HEK293 (cell line): ENCODE results near the gene PPP1R12C.

ENCODE experiments used
- CTCF ChIA-PET: fragments of 350-600 bp; formaldehyde crosslinking; extraction: SDS; loops from one replicate; lab custom pipeline; 2021; ENCODE audit warnings: antibody characterized with exemption; lab: Yijun Ruan, JAX
- POLR2A ChIA-PET: fragments of 300-600 bp; formaldehyde crosslinking; extraction: SDS; loops from one replicate; lab custom pipeline; 2020; ENCODE audit warnings: antibody characterized with exemption, inconsistent platforms; lab: Yijun Ruan, JAX
- H3K27ac ChIP-seq: fragments of 200-500 bp; sonication (Bioruptor generic); 2 replicates; pipeline ENCODE4 v1.5.1; 2014; ENCODE audit warnings: low read depth, low read length, control low read depth, inconsistent platforms; ENCODE audit errors: extremely low read depth
- H3K36me3 ChIP-seq, 2 experiments: fragments of 200-500 bp in 1 of 2; sonication (Bioruptor generic) in 1 of 2; 1 replicate in 1 of 2; 2 replicates in 1 of 2; pipeline ENCODE4 v1.5.1; 2014 to 2017; ENCODE audit warnings: inconsistent platforms in 2 of 2, low read length in 2 of 2; ENCODE audit not compliant: control insufficient read depth in 2 of 2, insufficient read depth in 1 of 2
- H3K4me1 ChIP-seq: fragments of 200-500 bp; sonication (Bioruptor generic); 2 replicates; pipeline ENCODE4 v1.5.1; 2014; ENCODE audit warnings: mild to moderate bottlenecking, low read length, inconsistent platforms; ENCODE audit not compliant: control insufficient read depth, insufficient read depth
- H3K4me3 ChIP-seq: 2 replicates; pipeline ENCODE4 v1.5.1; 2011; ENCODE audit warnings: low read depth, mild to moderate bottlenecking, control low read depth, low read length, moderate library complexity
- H3K9me3 ChIP-seq: fragments of 200-500 bp; sonication (Bioruptor generic); 2 replicates; pipeline ENCODE4 v1.5.1; 2014; ENCODE audit warnings: low read depth, low read length, inconsistent platforms; ENCODE audit not compliant: control insufficient read depth, insufficient read depth
- BCL11A ChIP-seq: fragments of 450-650 bp; formaldehyde crosslinking; IDR thresholded peaks from 2 replicates; pipeline ENCODE4 v1.5.1; 2016; ENCODE audit warnings: low read depth, missing biosample characterization, missing genetic modification characterization
- GFI1B ChIP-seq: fragments of 450-650 bp; formaldehyde crosslinking; IDR thresholded peaks from 2 replicates; pipeline ENCODE4 v1.5.1; 2016; ENCODE audit warnings: missing biosample characterization, missing genetic modification characterization
- GLIS1 ChIP-seq: fragments of 450-650 bp; formaldehyde crosslinking; IDR thresholded peaks from 2 replicates; pipeline ENCODE4 v1.5.1; 2016; ENCODE audit warnings: missing biosample characterization, missing genetic modification characterization
- MYNN ChIP-seq: fragments of 450-650 bp; formaldehyde crosslinking; IDR thresholded peaks from 2 replicates; pipeline ENCODE4 v1.5.1; 2016; ENCODE audit warnings: missing biosample characterization, missing genetic modification characterization, borderline replicate concordance
- TRIM28 ChIP-seq: IDR thresholded peaks from 2 replicates; pipeline ENCODE4 v1.6.1; 2011; ENCODE audit warnings: low read length, control low read depth, borderline replicate concordance
- ZNF132 ChIP-seq: fragments of 450-650 bp; formaldehyde crosslinking; IDR thresholded peaks from 2 replicates; pipeline ENCODE4 v1.5.1; 2017; ENCODE audit warnings: missing biosample characterization, missing genetic modification characterization, borderline replicate concordance
- ZNF2 ChIP-seq: fragments of 450-650 bp; formaldehyde crosslinking; IDR thresholded peaks from 2 replicates; pipeline ENCODE4 v1.5.1; 2016; ENCODE audit warnings: missing biosample characterization, missing genetic modification characterization
- ZNF24 ChIP-seq: fragments of 450-650 bp; formaldehyde crosslinking; IDR thresholded peaks from 2 replicates; pipeline ENCODE4 v1.5.1; 2016; ENCODE audit warnings: missing biosample characterization, missing genetic modification characterization
- ZNF366 ChIP-seq: fragments of 450-650 bp; formaldehyde crosslinking; conservative IDR thresholded peaks from 2 replicates; pipeline ENCODE4 v1.5.1; 2016; ENCODE audit warnings: missing biosample characterization, missing genetic modification characterization
- ZNF394 ChIP-seq: fragments of 450-650 bp; formaldehyde crosslinking; IDR thresholded peaks from 2 replicates; pipeline ENCODE4 v1.5.1; 2016; ENCODE audit warnings: missing biosample characterization, missing genetic modification characterization, mild to moderate bottlenecking, moderate library complexity, borderline replicate concordance
- ZNF416 ChIP-seq: fragments of 450-650 bp; formaldehyde crosslinking; IDR thresholded peaks from 2 replicates; pipeline ENCODE4 v1.5.1; 2016; ENCODE audit warnings: missing biosample characterization, missing genetic modification characterization
- ZNF555 ChIP-seq: fragments of 450-650 bp; formaldehyde crosslinking; conservative IDR thresholded peaks from 2 replicates; pipeline ENCODE4 v1.5.1; 2017; ENCODE audit warnings: missing biosample characterization, mild to moderate bottlenecking, missing genetic modification characterization, inconsistent platforms
- ZNF571 ChIP-seq: fragments of 450-650 bp; formaldehyde crosslinking; IDR thresholded peaks from 2 replicates; pipeline ENCODE4 v1.5.0; 2017; ENCODE audit warnings: missing biosample characterization, missing genetic modification characterization
- ZNF623 ChIP-seq: fragments of 450-650 bp; formaldehyde crosslinking; IDR thresholded peaks from 2 replicates; pipeline ENCODE4 v1.5.1; 2016; ENCODE audit warnings: missing biosample characterization, missing genetic modification characterization
- ZNF677 ChIP-seq: fragments of 450-650 bp; IDR thresholded peaks from 2 replicates; pipeline ENCODE4 v1.5.0; 2018; ENCODE audit warnings: missing biosample characterization, mild to moderate bottlenecking, missing genetic modification characterization, moderate library complexity
- ZNF768 ChIP-seq: fragments of 450-650 bp; formaldehyde crosslinking; IDR thresholded peaks from 2 replicates; pipeline ENCODE4 v1.5.1; 2018; ENCODE audit warnings: missing biosample characterization, mild to moderate bottlenecking, missing genetic modification characterization
- ZNF777 ChIP-seq: fragments of 450-650 bp; formaldehyde crosslinking; IDR thresholded peaks from 2 replicates; pipeline ENCODE4 v1.5.1; 2017; ENCODE audit warnings: missing biosample characterization, missing genetic modification characterization, borderline replicate concordance
- ZNF785 ChIP-seq: fragments of 450-650 bp; formaldehyde crosslinking; IDR thresholded peaks from 2 replicates; pipeline ENCODE4 v1.5.1; 2016; ENCODE audit warnings: missing biosample characterization, missing genetic modification characterization
- ZNF830 ChIP-seq: fragments of 450-650 bp; IDR thresholded peaks from 2 replicates; pipeline ENCODE4 v1.5.0; 2018; ENCODE audit warnings: missing biosample characterization, missing genetic modification characterization, low read depth, mild to moderate bottlenecking, moderate library complexity
- ZSCAN23 ChIP-seq: fragments of 450-650 bp; formaldehyde crosslinking; IDR thresholded peaks from 2 replicates; pipeline ENCODE4 v1.5.1; 2016; ENCODE audit warnings: missing biosample characterization, missing genetic modification characterization
- TF ChIP-seq, protein P1 (sequence below): fragments of 450-650 bp; formaldehyde crosslinking; IDR thresholded peaks from 2 replicates; pipeline ENCODE4 v1.5.1; 2016; ENCODE audit warnings: missing biosample characterization, missing genetic modification characterization
- TF ChIP-seq, protein P2 (sequence below): fragments of 450-650 bp; formaldehyde crosslinking; IDR thresholded peaks from 2 replicates; pipeline ENCODE4 v1.5.1; 2016; ENCODE audit warnings: missing biosample characterization, missing genetic modification characterization
- TF ChIP-seq, protein P3 (sequence below): fragments of 450-650 bp; formaldehyde crosslinking; IDR thresholded peaks from 2 replicates; pipeline ENCODE4 v1.5.1; 2016; ENCODE audit warnings: missing biosample characterization, missing genetic modification characterization
- TF ChIP-seq, protein P4 (sequence below): fragments of 450-650 bp; formaldehyde crosslinking; IDR thresholded peaks from 2 replicates; pipeline ENCODE4 v1.5.1; 2016; ENCODE audit warnings: missing biosample characterization, missing genetic modification characterization
- TF ChIP-seq, protein P5 (sequence below): fragments of 450-650 bp; IDR thresholded peaks from 2 replicates; pipeline ENCODE4 v1.5.1; 2018; ENCODE audit warnings: missing biosample characterization, mild to moderate bottlenecking, missing genetic modification characterization

The PPP1R12C gene

DNA sequence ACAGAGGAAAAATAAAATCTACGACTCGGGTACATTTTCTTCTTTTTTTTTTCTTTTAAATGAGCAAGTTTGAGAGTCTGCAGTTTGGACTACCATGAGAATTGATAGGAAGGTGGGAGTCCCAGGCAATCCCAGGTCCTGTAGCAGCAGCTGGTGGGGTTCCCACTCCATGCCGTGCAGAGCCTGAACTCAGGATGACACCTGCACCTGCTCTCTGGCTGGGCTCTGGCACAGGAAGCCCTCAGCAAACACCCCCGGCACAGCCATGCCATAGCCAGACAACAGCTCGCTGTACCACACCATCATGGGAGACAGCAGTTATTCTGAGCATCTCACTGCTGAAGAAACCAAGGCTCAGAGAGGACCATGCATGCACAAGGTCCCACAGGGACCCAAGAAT lies 73.2 kb downstream of the PPP1R12C start:
- ChIA-PET POLR2A (interaction anchor here (0.8 kb wide), 1 partner anchor 16 kb away, joined by 4 read pairs; no protein-coding TSS in a partner anchor), CTCF (interaction anchor here (0.5 to 1.1 kb wide), 3 partner anchors 18 to 163 kb away, joined by 3 to 5 read pairs (median 3); no protein-coding TSS in a partner anchor)
- no peaks in the 10 kb centered on the region for H3K4me1 ChIP-seq
- no peak overlapping the region for H3K27ac ChIP-seq
- H3K36me3 ChIP-seq: peaks cover 11 to 69% of the 10 kb centered on the region in 2 experiments; a peak in 2 of 3 replicates
- no peak overlapping the region for H3K4me3 ChIP-seq
- H3K9me3 ChIP-seq: no peaks in the 10 kb centered on the region
- TF ChIP-seq ZNF24 (tag by site-specific recombination) (no peak), ZNF785 (no peak), ZNF2 (no peak), ZNF366 (tag by site-specific recombination) (no peak), ZNF132 (tag by site-specific recombination) (no peak), MYNN (tag by site-specific recombination) (no peak)
- TF ChIP-seq, protein P1, sequence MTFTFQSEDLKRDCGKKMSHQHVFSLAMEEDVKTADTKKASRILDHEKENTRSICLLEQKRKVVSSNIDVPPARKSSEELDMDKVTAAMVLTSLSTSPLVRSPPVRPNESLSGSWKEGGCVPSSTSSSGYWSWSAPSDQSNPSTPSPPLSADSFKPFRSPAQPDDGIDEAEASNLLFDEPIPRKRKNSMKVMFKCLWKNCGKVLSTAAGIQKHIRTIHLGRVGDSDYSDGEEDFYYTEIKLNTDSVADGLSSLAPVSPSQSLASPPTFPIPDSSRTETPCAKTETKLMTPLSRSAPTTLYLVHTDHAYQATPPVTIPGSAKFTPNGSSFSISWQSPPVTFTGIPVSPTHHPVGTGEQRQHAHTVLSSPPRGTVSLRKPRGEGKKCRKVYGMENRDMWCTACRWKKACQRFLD (tag by site-specific recombination): no peak
- TF ChIP-seq, protein P2, sequence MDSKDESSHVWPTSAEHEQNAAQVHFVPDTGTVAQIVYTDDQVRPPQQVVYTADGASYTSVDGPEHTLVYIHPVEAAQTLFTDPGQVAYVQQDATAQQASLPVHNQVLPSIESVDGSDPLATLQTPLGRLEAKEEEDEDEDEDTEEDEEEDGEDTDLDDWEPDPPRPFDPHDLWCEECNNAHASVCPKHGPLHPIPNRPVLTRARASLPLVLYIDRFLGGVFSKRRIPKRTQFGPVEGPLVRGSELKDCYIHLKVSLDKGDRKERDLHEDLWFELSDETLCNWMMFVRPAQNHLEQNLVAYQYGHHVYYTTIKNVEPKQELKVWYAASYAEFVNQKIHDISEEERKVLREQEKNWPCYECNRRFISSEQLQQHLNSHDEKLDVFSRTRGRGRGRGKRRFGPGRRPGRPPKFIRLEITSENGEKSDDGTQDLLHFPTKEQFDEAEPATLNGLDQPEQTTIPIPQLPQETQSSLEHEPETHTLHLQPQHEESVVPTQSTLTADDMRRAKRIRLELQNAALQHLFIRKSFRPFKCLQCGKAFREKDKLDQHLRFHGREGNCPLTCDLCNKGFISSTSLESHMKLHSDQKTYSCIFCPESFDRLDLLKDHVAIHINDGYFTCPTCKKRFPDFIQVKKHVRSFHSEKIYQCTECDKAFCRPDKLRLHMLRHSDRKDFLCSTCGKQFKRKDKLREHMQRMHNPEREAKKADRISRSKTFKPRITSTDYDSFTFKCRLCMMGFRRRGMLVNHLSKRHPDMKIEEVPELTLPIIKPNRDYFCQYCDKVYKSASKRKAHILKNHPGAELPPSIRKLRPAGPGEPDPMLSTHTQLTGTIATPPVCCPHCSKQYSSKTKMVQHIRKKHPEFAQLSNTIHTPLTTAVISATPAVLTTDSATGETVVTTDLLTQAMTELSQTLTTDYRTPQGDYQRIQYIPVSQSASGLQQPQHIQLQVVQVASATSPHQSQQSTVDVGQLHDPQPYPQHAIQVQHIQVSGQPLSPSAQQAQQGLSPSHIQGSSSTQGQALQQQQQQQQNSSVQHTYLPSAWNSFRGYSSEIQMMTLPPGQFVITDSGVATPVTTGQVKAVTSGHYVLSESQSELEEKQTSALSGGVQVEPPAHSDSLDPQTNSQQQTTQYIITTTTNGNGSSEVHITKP (tag by site-specific recombination): no peak
- TF ChIP-seq, protein P3, sequence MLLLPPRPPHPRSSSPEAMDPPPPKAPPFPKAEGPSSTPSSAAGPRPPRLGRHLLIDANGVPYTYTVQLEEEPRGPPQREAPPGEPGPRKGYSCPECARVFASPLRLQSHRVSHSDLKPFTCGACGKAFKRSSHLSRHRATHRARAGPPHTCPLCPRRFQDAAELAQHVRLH (tag by site-specific recombination): no peak
- TF ChIP-seq, all 188 proteins: peak for 0

DNA sequence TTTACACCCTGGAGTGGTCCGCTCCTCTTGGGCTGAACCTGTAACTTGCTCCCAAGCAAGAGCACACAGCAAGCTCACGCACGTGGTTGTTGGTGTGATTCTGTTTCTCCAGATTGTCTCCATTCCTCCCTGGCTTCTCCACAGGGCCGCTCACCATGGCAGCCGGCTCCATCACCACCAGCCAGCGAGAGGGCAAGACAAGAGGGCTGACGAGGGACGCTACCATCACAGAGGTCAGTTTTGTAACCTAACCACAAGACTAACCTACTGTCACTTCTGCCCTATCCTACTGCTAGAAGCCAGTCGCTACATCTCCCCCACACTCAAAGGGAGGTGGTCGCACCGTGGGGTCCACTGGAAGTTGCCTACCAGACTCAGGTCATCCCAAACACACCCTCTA lies 74.7 kb downstream of the PPP1R12C start:
- no peak for TF ChIP-seq GFI1B
- TF ChIP-seq ZNF571 (tag by site-specific recombination): no peak
- TF ChIP-seq ZSCAN23: no peak
- no peak for TF ChIP-seq ZNF830 (tag by site-specific recombination)
- TF ChIP-seq ZNF416 (tag by site-specific recombination): no peak
- TF ChIP-seq, protein P3 (tag by site-specific recombination): no peak
- Histone ChIP-seq H3K4me3 (no peak overlapping the region), H3K27ac (no peak overlapping the region), H3K36me3 (peaks cover 11 to 53% of the 10 kb centered on the region in 2 experiments; a peak in 2 of 3 replicates), H3K4me1 (no peaks in the 10 kb centered on the region), H3K9me3 (no peaks in the 10 kb centered on the region)
- POLR2A ChIA-PET: no interaction called here
- CTCF ChIA-PET: no interaction called here

DNA sequence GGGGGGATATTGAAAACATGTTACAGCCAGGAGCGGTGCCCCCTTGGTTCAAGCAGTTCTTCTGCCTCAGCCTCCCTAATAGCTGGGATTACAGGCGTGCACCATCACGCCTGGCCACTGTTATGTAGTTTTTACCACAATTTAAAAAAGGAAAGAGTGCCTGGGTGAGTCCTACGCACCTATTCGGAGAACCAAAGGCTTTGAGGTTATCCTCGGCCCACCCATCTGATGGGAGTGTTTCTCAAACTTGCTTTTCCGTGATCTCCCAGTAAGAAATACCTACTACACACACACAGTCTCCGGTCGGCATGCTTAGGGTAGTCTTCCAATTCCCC lies 75.1 kb downstream of the PPP1R12C start:
- Histone ChIP-seq H3K36me3 (peaks cover 11 to 49% of the 10 kb centered on the region in 2 experiments; a peak in 2 of 3 replicates), H3K4me3 (no peak overlapping the region), H3K9me3 (no peaks in the 10 kb centered on the region), H3K27ac (no peak overlapping the region), H3K4me1 (no peaks in the 10 kb centered on the region)
- ChIA-PET POLR2A (no interaction called here), CTCF (no interaction called here)
- no peak for TF ChIP-seq TRIM28
- TF ChIP-seq GLIS1 (tag by site-specific recombination): no peak
- TF ChIP-seq BCL11A (tag by site-specific recombination): no peak
- TF ChIP-seq ZNF555: no peak
- TF ChIP-seq ZNF677 (tag by site-specific recombination): no peak
- TF ChIP-seq ZNF394 (tag by site-specific recombination): no peak
- TF ChIP-seq, protein P4, sequence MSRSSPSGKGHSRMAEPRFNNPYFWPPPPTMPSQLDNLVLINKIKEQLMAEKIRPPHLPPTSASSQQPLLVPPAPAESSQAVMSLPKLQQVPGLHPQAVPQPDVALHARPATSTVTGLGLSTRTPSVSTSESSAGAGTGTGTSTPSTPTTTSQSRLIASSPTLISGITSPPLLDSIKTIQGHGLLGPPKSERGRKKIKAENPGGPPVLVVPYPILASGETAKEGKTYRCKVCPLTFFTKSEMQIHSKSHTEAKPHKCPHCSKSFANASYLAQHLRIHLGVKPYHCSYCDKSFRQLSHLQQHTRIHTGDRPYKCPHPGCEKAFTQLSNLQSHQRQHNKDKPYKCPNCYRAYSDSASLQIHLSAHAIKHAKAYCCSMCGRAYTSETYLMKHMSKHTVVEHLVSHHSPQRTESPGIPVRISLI (tag by site-specific recombination): no peak
- no peak for TF ChIP-seq ZNF623 (tag by site-specific recombination)
- TF ChIP-seq, protein P5, sequence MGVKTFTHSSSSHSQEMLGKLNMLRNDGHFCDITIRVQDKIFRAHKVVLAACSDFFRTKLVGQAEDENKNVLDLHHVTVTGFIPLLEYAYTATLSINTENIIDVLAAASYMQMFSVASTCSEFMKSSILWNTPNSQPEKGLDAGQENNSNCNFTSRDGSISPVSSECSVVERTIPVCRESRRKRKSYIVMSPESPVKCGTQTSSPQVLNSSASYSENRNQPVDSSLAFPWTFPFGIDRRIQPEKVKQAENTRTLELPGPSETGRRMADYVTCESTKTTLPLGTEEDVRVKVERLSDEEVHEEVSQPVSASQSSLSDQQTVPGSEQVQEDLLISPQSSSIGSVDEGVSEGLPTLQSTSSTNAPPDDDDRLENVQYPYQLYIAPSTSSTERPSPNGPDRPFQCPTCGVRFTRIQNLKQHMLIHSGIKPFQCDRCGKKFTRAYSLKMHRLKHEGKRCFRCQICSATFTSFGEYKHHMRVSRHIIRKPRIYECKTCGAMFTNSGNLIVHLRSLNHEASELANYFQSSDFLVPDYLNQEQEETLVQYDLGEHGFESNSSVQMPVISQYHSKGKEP (tag by site-specific recombination): no peak
- TF ChIP-seq ZNF768 (tag by site-specific recombination): no peak
- TF ChIP-seq ZNF777: no peak
